Measurements from ENCODE around the gene GALNTL6. TPM values are rescaled to one million over a fixed set of nuclear protein-coding genes. Genes with fewer than 3 reads are reported as not detected.
"Not testable (repeated sequence)": the region's sequence is repeated elsewhere in the genome, so short reads cannot be mapped to it uniquely, and the experiment has no call there.

The GALNTL6 gene
- total RNA-seq, 1 donor from 2014 or later: 10.0 TPM

DNA sequence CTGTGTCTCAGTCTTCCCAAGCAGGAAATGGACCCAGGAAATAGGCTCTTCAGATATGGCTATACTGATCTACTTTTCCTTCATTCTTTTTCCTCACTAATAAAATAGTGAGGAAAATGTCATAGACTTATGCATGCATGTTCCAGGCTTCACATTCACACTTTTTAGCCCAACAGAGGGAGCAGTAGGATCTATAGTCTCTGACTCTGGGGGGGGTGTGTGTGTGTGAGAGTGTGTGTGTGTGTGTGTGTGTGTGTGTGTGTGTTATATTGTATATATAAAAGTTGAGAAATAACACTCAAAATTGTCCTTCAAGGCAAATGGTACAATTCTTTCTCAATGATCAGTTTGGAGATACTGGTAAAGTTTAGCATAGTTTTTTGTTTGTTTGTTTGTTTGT lies 1058.2 kb downstream of the GALNTL6 start:
- DNase-seq: no peak

- DNase-seq: no peak
Observed at GRCh38 chr4:172874944-172875343, 1061.7 kb downstream of the GALNTL6 start.

DNA sequence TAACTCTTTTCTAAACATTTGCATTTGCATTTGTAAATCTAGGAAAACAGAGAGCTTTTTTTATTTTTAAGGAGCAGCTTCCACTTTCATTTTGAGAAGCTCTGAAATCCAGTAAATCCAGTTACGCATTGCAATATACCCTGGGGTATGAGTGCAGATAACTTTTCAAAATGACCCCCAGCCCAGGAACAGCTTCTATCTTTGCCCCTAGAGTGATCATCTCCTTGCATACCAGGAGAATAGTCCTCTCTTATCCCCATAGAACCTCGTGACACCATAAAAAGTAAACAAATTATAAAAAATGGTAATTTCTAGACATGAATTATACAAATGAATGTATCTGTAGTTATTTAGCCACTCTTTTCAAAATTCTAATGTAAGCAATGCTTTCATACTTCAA lies 1063.2 kb downstream of the GALNTL6 start:
- DNase-seq: no peak

DNA sequence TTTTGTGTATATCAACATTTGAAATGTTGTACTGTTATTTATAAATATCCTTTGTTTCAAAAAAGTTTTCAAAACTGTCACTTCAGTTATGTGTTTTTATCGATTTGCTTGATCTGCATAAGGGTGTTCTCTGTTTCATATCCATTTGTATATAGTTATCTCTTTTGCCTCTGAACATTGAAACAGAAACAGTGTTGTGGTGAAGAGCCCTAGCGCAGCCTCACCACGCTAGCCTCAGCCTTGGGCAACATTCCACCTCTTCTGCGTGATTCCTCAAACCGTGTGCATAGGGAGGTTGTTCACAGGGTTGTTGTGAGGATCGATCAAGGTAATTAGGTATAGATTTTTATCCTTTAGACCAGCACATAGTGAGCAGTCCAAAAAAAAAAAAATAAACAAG lies 1068.4 kb downstream of the GALNTL6 start:
- DNase-seq: no peak

DNA sequence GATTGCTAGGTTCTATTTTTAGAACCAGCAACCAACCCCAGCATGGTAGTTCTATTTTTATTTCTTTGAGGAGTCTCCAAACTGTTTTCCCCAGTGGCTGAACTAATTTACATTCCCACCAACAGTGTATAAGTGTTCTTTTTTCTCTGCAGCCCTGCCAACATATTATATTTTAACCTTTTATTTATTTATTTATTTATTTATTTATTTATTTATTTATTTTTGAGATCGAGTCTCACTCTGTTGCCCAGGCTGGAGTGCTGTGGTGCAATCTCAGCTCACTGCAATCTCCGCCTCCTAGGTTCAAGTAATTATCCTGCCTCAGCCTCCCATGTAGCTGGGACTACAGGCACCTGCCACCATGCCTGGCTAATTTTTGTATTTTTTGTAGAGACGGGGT lies 1074.2 kb downstream of the GALNTL6 start:
- DNase-seq: not testable (repeated sequence)

DNA sequence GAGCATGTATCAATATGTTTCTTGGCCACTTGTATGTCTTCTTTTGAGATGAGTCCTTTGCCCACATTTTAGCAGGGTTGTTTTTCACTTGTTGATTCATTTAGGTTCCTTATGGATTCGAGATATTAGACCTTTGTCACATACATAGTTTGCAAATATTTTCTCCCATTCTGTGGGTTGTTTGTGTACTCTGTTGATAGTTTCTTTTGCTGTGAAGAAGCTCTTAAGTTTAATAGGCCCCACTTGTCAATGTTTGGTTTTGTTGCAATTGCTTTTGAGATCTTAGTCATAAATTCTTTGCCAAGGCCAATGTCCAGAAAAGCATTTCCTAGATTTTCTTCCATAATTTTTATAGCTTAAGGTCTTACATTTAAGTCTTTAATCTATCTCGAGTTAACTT lies 1074.8 kb downstream of the GALNTL6 start:
- DNase-seq: no peak

DNA sequence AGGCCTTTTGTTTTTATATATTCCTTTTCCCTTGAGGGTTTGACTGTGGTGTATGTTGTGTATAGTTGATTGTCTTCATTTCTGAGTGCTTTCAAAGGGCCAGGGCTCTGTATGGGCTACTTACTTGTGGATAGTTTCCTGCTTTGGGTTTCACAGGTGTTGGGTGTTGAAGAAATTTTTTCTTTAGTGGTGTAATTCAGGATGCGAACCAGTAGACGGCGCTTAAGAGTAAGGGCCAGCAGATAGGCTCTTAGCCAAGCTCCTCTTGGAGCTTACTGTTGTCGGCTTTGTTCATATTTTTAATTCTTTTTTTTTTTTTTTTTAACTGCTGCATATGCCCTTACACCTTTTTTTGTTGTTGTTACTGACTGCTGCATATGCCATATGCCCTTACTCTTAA lies 1079.1 kb downstream of the GALNTL6 start:
- DNase-seq: no peak

DNA sequence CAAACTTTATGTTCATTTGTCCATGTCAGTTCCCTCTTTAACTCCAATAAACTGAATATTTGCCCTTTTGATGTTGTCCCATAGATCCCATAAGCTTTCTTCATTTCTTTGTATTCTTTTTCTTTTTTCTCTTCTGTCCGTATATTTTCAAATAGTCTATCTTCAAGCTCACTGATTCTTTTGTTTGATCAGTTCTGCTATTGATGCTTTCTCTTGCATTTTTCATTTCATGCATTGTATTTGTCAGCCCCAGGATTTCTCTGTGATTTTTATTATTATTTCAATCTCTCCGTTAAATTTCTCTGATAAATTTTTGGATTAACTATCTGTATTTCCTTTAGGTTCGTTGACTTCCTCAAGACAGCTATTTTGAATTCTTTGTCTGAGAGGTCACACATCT lies 1082.5 kb downstream of the GALNTL6 start:
- DNase-seq: no peak

- DNase-seq: no peak
Observed at GRCh38 chr4:172897046-172897445, 1083.8 kb downstream of the GALNTL6 start.

DNA sequence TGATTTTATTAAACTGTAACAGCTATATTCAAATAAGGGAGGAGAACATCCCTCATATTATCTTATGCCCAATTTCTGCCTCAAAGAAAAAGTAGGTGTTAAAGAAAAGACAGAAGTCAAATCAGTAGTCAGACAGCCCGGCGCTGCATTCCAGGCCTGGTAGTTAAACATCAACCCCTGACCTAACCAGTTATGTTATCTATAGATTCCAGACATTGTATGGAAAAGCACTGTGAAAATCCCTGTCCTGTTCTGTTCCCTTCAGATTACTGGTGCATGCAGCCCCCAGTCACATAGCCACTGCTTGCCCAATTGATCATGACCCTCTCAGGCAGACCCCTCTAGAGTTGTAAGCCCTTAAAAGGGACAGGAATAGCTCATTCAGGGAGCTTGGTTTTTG lies 1085.5 kb downstream of the GALNTL6 start:
- DNase-seq: no peak

- DNase-seq: no peak
Observed at GRCh38 chr4:172899861-172900260, 1086.7 kb downstream of the GALNTL6 start.

DNA sequence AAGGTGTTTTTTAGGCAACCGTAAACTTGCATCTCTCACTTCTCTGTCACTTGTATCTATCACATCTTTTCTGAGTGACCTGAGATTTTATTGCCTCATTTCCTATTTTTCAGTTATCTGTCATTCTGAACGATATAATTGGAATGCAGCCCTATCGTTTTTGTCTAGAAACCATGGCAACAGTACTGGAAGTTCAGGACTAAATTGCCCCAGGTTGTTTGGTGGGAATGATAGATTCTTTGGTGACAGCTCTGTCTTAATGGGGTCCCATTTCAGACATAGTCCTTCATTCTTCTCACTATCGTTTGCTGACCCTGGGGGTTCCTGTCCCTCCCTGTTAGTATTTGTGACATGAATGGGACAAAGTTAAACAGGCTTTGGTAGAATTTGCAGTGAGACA lies 1087.7 kb downstream of the GALNTL6 start:
- DNase-seq: no peak

DNA sequence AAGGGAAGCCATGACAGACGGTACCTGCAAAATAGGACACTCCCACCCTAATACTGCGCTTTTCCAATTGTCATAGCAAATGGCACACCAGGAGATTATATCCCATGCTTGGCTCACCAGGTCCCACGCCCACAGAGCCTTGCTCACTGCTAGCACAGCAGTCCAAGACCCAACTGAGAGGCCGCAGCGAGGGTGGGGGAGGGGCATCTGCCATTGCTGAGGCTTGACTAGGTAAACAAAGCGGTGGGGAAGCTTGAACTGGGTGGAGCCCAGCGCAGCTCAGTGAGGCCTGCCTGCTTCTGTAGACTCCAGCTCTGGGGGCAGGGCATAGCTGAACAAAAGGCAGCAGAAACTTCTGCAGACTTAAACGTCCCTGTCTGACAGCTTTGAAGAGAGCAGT lies 1099.3 kb downstream of the GALNTL6 start:
- DNase-seq: not testable (repeated sequence)

GRCh38 chr4:172917403-172917802 lies 1104.2 kb downstream of the GALNTL6 start:
- not testable (repeated sequence) for DNase-seq

GRCh38 chr4:172919269-172919668 lies 1106.1 kb downstream of the GALNTL6 start:
- DNase-seq: no peak

DNA sequence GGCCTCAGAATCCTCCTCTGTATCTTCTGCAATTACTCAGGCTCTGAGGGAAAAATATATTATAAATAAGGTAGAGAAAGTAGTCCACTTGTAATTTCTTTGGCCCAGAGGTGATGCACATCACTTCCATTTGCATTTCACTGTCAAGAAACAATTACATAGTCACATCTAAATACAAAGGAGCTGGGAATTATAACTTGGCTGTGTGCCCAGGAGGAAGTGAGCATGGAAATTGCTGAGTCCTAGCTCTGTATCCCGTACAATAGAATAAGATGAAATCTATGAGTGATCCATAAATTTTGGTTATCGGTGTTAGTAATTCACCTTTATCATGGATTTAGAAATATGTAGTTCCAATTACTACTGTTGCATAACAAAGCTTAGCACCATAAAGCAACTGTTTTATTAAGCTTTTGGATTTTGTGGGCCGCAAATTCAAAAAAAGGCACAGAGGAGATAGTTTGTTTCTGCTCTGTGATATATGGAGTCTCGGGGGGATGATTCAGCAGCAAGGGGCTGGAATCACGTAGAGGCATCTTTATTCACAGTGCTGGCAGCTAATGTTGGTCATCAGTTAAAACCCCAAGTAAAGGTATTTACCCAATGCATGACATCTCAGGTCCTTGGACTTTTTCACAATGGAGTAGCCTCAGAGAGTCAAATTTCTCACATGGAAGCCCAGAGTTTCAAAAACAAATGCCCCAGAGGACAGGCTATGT lies 1114.1 kb downstream of the GALNTL6 start:
- no peak for DNase-seq

- DNase-seq: no peak
Observed at GRCh38 chr4:172928347-172928746, 1115.1 kb downstream of the GALNTL6 start.

GRCh38 chr4:172938072-172938829 lies 1125.0 kb downstream of the GALNTL6 start:
- DNase-seq: no peak

- DNase-seq: no peak
Observed at GRCh38 chr4:172938870-172939269, 1125.7 kb downstream of the GALNTL6 start.

DNA sequence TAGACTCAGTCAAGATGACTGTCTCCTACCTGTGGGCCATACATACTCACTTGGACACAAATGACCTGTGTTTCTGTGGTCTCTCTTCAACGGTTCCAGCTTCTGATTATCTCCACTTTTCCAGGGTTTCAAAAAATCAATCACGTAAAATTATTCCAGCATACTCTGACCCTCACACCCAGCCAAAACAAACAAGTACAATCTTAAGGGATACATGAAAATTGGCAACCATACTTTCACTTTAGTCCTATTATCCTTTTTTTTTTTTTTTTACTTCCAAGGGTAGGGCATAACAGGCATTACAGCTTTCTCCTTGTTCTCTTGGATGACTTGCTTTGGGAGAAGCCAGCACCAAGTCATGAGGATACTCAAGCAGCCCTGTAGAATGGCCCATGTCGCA lies 1129.6 kb downstream of the GALNTL6 start:
- no peak for DNase-seq

DNA sequence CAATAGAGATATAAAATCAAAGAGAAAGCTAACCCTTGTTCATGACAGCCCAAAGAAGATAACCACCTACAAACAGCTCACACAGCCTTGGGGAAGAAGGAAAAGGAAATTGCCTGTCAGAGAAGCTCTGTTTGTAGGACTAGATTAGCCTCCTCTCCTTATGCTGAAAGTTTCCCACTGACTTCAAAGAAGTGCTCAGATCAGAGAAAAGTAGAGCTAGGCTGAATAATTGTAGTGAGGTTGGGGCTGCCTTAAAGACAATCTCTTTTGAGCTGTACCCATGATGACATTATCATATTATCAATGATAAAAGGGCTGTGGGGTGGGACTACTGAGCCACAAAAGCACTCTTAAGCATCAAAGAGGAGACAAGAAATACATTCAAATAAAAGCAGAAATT lies 1132.4 kb downstream of the GALNTL6 start:
- no peak for DNase-seq

DNA sequence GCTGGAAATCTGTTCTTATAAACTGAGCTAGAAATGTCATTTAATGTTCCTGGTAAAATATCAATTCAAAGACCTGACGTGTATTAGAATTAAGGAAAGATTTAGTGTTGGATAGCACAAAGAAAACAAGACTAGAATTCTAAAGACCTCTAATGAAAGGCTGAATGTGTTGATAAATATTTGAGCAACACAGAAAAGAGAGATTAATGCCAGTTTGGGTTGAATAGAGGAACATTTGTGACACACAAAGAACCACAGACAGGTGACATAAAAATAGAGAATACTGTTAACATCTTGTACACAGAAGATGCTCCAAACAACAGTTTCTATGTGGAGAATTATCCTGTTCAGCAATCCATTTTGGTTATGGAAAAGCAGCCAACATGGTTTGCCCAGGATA lies 1133.3 kb downstream of the GALNTL6 start:
- DNase-seq: no peak

DNA sequence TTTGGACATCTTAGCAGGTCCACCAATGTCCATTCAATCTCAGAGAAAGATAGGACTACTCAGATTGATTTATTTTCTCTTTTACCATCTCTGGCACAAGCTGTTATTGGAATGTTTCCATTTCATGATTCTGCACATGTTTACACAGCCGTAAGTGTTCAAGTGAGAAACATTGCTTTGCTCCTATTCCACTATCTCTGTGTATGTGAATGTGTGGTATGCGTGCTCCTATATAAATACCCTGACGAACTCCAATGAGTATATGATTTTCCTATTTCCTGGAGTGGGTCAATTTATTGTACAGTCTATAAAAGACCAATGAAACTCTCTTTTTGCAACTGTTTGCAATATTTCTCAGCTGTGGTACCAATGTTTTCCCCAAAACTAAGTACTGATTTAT lies 1134.4 kb downstream of the GALNTL6 start:
- no peak for DNase-seq

- no peak for DNase-seq
Observed at GRCh38 chr4:172950990-172951389, 1137.8 kb downstream of the GALNTL6 start.
